ENCODE results near the gene DNAJB2.

The DNAJB2 gene

GRCh38 chr2:219271021-219271420, 8.1 kb upstream of the DNAJB2 start:
- Histone ChIP-seq H3K79me2 (ENCODE audit: insufficient read depth, low read length) (peaks cover 5% of the 10 kb centered on the region; the same call in 1 of the 2 replicates), H3K36me3 (ENCODE audit: insufficient read depth, low read length) (no peaks in the 10 kb centered on the region), H3K4me1 (ENCODE audit: insufficient read depth, low read length, severe bottlenecking) (peaks cover 23% of the 10 kb centered on the region), H3K9me3 (ENCODE audit: low read length) (no peaks in the 10 kb centered on the region), H3F3A (ENCODE audit: insufficient read depth, low read length) (no peaks in the 10 kb centered on the region), H4K20me1 (ENCODE audit: insufficient read depth, low read length) (no peaks in the 10 kb centered on the region), H3K27me3 (ENCODE audit: insufficient read depth, low read length) (no peaks in the 10 kb centered on the region), H3K27ac (ENCODE audit: low read depth, low read length, poor library complexity, severe bottlenecking) (no peak overlapping the region), H2AFZ (ENCODE audit: low read length) (no peak overlapping the region), H3K9ac (ENCODE audit: low read length) (no peak overlapping the region), H3K4me3 (ENCODE audit: low read depth, low read length, poor library complexity, severe bottlenecking) (no peak overlapping the region), H3K9me2 (ENCODE audit: low read depth, low read length) (no peaks in the 10 kb centered on the region), H3K4me2 (ENCODE audit: low read length) (no peak overlapping the region)
- no peak for TF ChIP-seq EZH2 (IDR thresholded peaks at IDR 0.05; ENCODE audit: borderline replicate concordance, low read length)
- TF ChIP-seq CTCF (IDR thresholded peaks at IDR 0.05; ENCODE audit: low read length) = no peak

- no peak overlapping the region for H3K4me2 ChIP-seq (ENCODE audit: low read length)
- no peak for TF ChIP-seq CTCF (IDR thresholded peaks at IDR 0.05; ENCODE audit: low read length)
- TF ChIP-seq EZH2 (IDR thresholded peaks at IDR 0.05; ENCODE audit: borderline replicate concordance, low read length) = no peak
- no peaks in the 10 kb centered on the region for H3K27me3 ChIP-seq (ENCODE audit: insufficient read depth, low read length)
- H3F3A ChIP-seq (ENCODE audit: insufficient read depth, low read length) = no peaks in the 10 kb centered on the region
- H2AFZ ChIP-seq (ENCODE audit: low read length) = no peak overlapping the region
- H3K9ac ChIP-seq (ENCODE audit: low read length) = no peak overlapping the region
- peaks cover 32% of the 10 kb centered on the region for H3K4me1 ChIP-seq (ENCODE audit: insufficient read depth, low read length, severe bottlenecking)
- H4K20me1 ChIP-seq (ENCODE audit: insufficient read depth, low read length) = no peaks in the 10 kb centered on the region
- H3K4me3 ChIP-seq (ENCODE audit: low read depth, low read length, poor library complexity, severe bottlenecking) = no peak overlapping the region
- no peaks in the 10 kb centered on the region for H3K36me3 ChIP-seq (ENCODE audit: insufficient read depth, low read length)
- no peaks in the 10 kb centered on the region for H3K9me3 ChIP-seq (ENCODE audit: low read length)
- H3K79me2 ChIP-seq (ENCODE audit: insufficient read depth, low read length) = peaks cover 15% of the 10 kb centered on the region
- no peak overlapping the region for H3K27ac ChIP-seq (ENCODE audit: low read depth, low read length, poor library complexity, severe bottlenecking)
- no peaks in the 10 kb centered on the region for H3K9me2 ChIP-seq (ENCODE audit: low read depth, low read length)
These were observed 6.8 kb upstream of the DNAJB2 start for GRCh38 chr2:219272356-219272755.

DNA sequence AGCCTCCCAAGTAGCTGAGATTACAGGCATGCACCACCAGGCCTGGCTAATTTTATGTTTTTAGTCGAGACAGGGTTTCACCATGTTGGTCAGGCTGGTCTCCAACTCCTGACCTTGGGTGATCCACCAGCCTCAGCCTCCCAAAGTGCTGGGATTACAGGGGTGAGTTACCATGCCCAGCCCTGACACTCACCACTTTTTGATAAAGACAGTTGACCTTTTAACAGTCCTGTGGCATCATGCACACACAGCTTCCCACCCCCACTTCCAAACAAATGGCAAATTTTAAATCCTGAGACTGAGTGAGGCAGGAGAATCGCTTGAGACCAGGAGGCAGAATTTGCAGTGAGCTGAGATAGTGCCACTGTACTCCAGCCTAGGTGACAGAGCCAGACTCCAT, 6.2 kb upstream of the DNAJB2 start:
- Histone ChIP-seq H4K20me1 (ENCODE audit: insufficient read depth, low read length) (no peaks in the 10 kb centered on the region), H2AFZ (ENCODE audit: low read length) (no peak overlapping the region), H3K36me3 (ENCODE audit: insufficient read depth, low read length) (no peaks in the 10 kb centered on the region), H3K4me3 (ENCODE audit: low read depth, low read length, poor library complexity, severe bottlenecking) (no peak overlapping the region), H3K9me2 (ENCODE audit: low read depth, low read length) (no peaks in the 10 kb centered on the region), H3K79me2 (ENCODE audit: insufficient read depth, low read length) (peaks cover 18% of the 10 kb centered on the region), H3F3A (ENCODE audit: insufficient read depth, low read length) (no peaks in the 10 kb centered on the region), H3K4me1 (ENCODE audit: insufficient read depth, low read length, severe bottlenecking) (peaks cover 35% of the 10 kb centered on the region), H3K4me2 (ENCODE audit: low read length) (no peak overlapping the region), H3K9me3 (ENCODE audit: low read length) (no peaks in the 10 kb centered on the region), H3K27me3 (ENCODE audit: insufficient read depth, low read length) (no peaks in the 10 kb centered on the region), H3K27ac (ENCODE audit: low read depth, low read length, poor library complexity, severe bottlenecking) (no peak overlapping the region), H3K9ac (ENCODE audit: low read length) (no peak overlapping the region)
- TF ChIP-seq CTCF (IDR thresholded peaks at IDR 0.05; ENCODE audit: low read length) (no peak), EZH2 (IDR thresholded peaks at IDR 0.05; ENCODE audit: borderline replicate concordance, low read length) (no peak)
